Measurements from ENCODE around the gene SMIM29.

- TF ChIP-seq CTCF (IDR thresholded peaks at IDR 0.05) (no peak), POLR2A (IDR thresholded peaks at IDR 0.05) (no peak)
These were observed 46.2 kb downstream of the SMIM29 start for GRCh38 chr6:34202329-34203201.
